ENCODE results near the gene LELP1.

LELP1 gene

DNA sequence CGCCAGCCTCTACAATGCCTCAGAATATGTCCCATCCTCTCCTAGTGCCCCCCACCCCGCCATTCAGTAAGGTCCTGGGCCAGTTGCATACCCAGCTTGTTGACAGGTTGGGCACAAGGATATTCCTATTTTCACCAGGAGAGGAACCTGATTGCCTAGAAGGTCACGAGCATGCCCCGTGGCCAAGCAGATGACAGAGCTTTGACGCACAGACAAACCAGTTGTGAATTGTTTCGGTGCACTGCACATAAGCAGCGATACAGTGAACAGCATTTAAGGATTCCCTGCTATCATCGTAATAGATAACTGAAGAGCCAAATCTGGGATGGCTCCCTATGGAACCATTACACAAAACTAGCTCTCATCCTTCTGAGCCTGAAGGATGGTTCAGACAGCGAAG is 3.4 kb downstream of the LELP1 start:
- H4K91ac ChIP-seq (ENCODE audit: low read length): no peak overlapping the region
- no peak overlapping the region for H3K9ac ChIP-seq (ENCODE audit: low read length)
- no peak overlapping the region for H3K27ac ChIP-seq (ENCODE audit: low read length, poor library complexity, severe bottlenecking)
- H2AFZ ChIP-seq (ENCODE audit: low read depth, low read length): no peak overlapping the region
- H3K18ac ChIP-seq (ENCODE audit: low read depth in 1 of 2, low read length in 2 of 2): no peak overlapping the region
- H3K79me1 ChIP-seq (replicated peaks; ENCODE audit: low read length, poor library complexity, severe bottlenecking): no peaks in the 10 kb centered on the region
- H3K14ac ChIP-seq (ENCODE audit: low read length in 2 of 2): no peak overlapping the region
- no peaks in the 10 kb centered on the region for H3K4me1 ChIP-seq (ENCODE audit: control insufficient read depth, insufficient read depth, low read depth, low read length)
- H3K4ac ChIP-seq (ENCODE audit: low read depth in 1 of 2, low read length in 2 of 2): no peak overlapping the region
- 67% methylated on average over 9 of the region's 9 CpGs for WGBS
- no peak overlapping the region for H3K4me2 ChIP-seq (ENCODE audit: low read length, poor library complexity, severe bottlenecking)
- H2BK12ac ChIP-seq (ENCODE audit: low read length in 2 of 2): no peak overlapping the region
- H4K8ac ChIP-seq (ENCODE audit: low read length): no peak overlapping the region
- H2BK5ac ChIP-seq (ENCODE audit: low read depth, low read length, poor library complexity, severe bottlenecking): no peak overlapping the region
- H3K36me3 ChIP-seq (ENCODE audit: control insufficient read depth in 1 of 2, insufficient read depth in 2 of 2, low read depth in 1 of 2, low read length in 2 of 2): no peaks in the 10 kb centered on the region
- H2AK5ac ChIP-seq (ENCODE audit: low read length, severe bottlenecking): no peak overlapping the region
- no peak overlapping the region for H2BK120ac ChIP-seq (ENCODE audit: low read depth, low read length)
- no peak overlapping the region for H3K23ac ChIP-seq (ENCODE audit: low read length in 2 of 2)
- DNase-seq: no peak
- H3K9me3 ChIP-seq (ENCODE audit: control insufficient read depth, low read length): no peaks in the 10 kb centered on the region
- no peak overlapping the region for H2BK15ac ChIP-seq (ENCODE audit: low read depth, poor library complexity, severe bottlenecking)
- no peak overlapping the region for H3K4me3 ChIP-seq (ENCODE audit: insufficient read depth in 1 of 2, low read depth in 1 of 2, low read length in 2 of 2)
- H3K27me3 ChIP-seq (ENCODE audit: control insufficient read depth in 1 of 2, insufficient read depth in 1 of 2, low read length in 2 of 2): peaks cover 0 to 35% of the 10 kb centered on the region in 2 experiments

DNA sequence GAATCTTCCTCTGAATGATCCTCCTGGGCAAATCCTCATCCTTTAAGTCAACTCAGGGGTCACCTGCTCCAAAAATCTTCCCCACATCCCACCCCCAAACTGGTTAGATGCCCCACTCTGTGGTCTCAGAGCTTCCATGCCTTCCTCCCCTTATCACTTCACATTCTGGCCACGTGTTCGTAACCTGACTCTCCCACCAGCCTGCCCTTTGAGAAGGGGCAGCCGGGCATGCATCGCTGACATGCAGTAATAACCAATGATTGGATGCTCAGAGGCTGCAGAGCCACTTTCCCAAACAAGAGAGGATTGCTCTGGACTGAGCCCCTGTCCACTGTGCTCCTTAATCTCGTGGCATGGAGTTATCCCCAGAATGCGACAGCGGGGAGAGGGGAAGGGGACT is 7.0 kb downstream of the LELP1 start:
- H2AK5ac ChIP-seq (ENCODE audit: low read length, severe bottlenecking): no peak overlapping the region
- H3K4ac ChIP-seq (ENCODE audit: low read depth in 1 of 2, low read length in 2 of 2): no peak overlapping the region
- DNase-seq: no peak
- H2BK120ac ChIP-seq (ENCODE audit: low read depth, low read length): no peak overlapping the region
- no peak overlapping the region for H2BK5ac ChIP-seq (ENCODE audit: low read depth, low read length, poor library complexity, severe bottlenecking)
- no peak overlapping the region for H4K91ac ChIP-seq (ENCODE audit: low read length)
- no peaks in the 10 kb centered on the region for H3K9me3 ChIP-seq (ENCODE audit: control insufficient read depth, low read length)
- H3K14ac ChIP-seq (ENCODE audit: low read length in 2 of 2): no peak overlapping the region
- H3K18ac ChIP-seq (ENCODE audit: low read depth in 1 of 2, low read length in 2 of 2): no peak overlapping the region
- H3K4me2 ChIP-seq (ENCODE audit: low read length, poor library complexity, severe bottlenecking): no peak overlapping the region
- H3K23ac ChIP-seq (ENCODE audit: low read length in 2 of 2): no peak overlapping the region
- no peak overlapping the region for H2AFZ ChIP-seq (ENCODE audit: low read depth, low read length)
- no peak overlapping the region for H3K4me3 ChIP-seq (ENCODE audit: insufficient read depth in 1 of 2, low read depth in 1 of 2, low read length in 2 of 2)
- H2BK15ac ChIP-seq (ENCODE audit: low read depth, poor library complexity, severe bottlenecking): no peak overlapping the region
- 60% methylated on average over 7 of the region's 7 CpGs for WGBS
- H4K8ac ChIP-seq (ENCODE audit: low read length): peak overlapping the region; percentile 41
- H3K36me3 ChIP-seq (ENCODE audit: control insufficient read depth in 1 of 2, insufficient read depth in 2 of 2, low read depth in 1 of 2, low read length in 2 of 2): no peaks in the 10 kb centered on the region
- no peak overlapping the region for H3K27ac ChIP-seq (ENCODE audit: low read length, poor library complexity, severe bottlenecking)
- peaks cover 0 to 27% of the 10 kb centered on the region in 2 experiments for H3K27me3 ChIP-seq (ENCODE audit: control insufficient read depth in 1 of 2, insufficient read depth in 1 of 2, low read length in 2 of 2)
- H3K9ac ChIP-seq (ENCODE audit: low read length): no peak overlapping the region
- H2BK12ac ChIP-seq (ENCODE audit: low read length in 2 of 2): no peak overlapping the region
- no peaks in the 10 kb centered on the region for H3K4me1 ChIP-seq (ENCODE audit: control insufficient read depth, insufficient read depth, low read depth, low read length)
- H3K79me1 ChIP-seq (replicated peaks; ENCODE audit: low read length, poor library complexity, severe bottlenecking): no peaks in the 10 kb centered on the region

DNA sequence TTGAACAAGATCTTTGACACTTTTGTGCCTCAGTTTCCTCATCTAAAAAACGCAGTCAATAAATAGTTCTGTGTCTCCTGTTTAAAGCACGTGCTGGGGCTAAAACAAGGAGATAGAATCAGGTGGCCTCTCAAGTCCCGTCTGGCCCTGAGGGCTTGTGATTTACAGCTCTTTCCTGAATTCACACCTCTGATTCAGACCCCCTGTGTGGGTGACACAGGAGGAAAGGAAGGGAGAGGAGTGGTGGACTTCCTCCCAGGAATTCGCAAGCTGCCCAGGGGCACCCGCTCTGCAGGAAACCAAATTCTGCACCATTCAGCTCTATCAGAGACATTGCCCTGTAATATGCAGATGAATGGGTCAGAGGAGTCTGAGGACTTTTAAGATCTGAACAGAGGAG is 9.0 kb downstream of the LELP1 start:
- Histone ChIP-seq H2BK5ac (ENCODE audit: low read depth, low read length, poor library complexity, severe bottlenecking) (no peak overlapping the region), H3K9me3 (ENCODE audit: control insufficient read depth, low read length) (no peaks in the 10 kb centered on the region), H3K14ac (ENCODE audit: low read length in 2 of 2) (no peak overlapping the region), H3K27me3 (ENCODE audit: control insufficient read depth in 1 of 2, insufficient read depth in 1 of 2, low read length in 2 of 2) (peaks cover 0 to 18% of the 10 kb centered on the region in 2 experiments), H3K4me2 (ENCODE audit: low read length, poor library complexity, severe bottlenecking) (no peak overlapping the region), H4K8ac (ENCODE audit: low read length) (no peak overlapping the region), H2BK12ac (ENCODE audit: low read length in 2 of 2) (no peak overlapping the region), H3K18ac (ENCODE audit: low read depth in 1 of 2, low read length in 2 of 2) (no peak overlapping the region), H3K9ac (ENCODE audit: low read length) (no peak overlapping the region), H4K91ac (ENCODE audit: low read length) (no peak overlapping the region), H3K4me1 (ENCODE audit: control insufficient read depth, insufficient read depth, low read depth, low read length) (no peaks in the 10 kb centered on the region), H3K4me3 (ENCODE audit: insufficient read depth in 1 of 2, low read depth in 1 of 2, low read length in 2 of 2) (no peak overlapping the region), H3K27ac (ENCODE audit: low read length, poor library complexity, severe bottlenecking) (no peak overlapping the region), H3K23ac (ENCODE audit: low read length in 2 of 2) (no peak overlapping the region), H3K79me1 (replicated peaks; ENCODE audit: low read length, poor library complexity, severe bottlenecking) (no peaks in the 10 kb centered on the region), H3K4ac (ENCODE audit: low read depth in 1 of 2, low read length in 2 of 2) (no peak overlapping the region), H2BK15ac (ENCODE audit: low read depth, poor library complexity, severe bottlenecking) (no peak overlapping the region), H2BK120ac (ENCODE audit: low read depth, low read length) (no peak overlapping the region), H2AFZ (ENCODE audit: low read depth, low read length) (no peak overlapping the region), H2AK5ac (ENCODE audit: low read length, severe bottlenecking) (no peak overlapping the region), H3K36me3 (ENCODE audit: control insufficient read depth in 1 of 2, insufficient read depth in 2 of 2, low read depth in 1 of 2, low read length in 2 of 2) (no peaks in the 10 kb centered on the region)
- 30% methylated on average over 2 of the region's 5 CpGs for WGBS
- DNase-seq: no peak

DNA sequence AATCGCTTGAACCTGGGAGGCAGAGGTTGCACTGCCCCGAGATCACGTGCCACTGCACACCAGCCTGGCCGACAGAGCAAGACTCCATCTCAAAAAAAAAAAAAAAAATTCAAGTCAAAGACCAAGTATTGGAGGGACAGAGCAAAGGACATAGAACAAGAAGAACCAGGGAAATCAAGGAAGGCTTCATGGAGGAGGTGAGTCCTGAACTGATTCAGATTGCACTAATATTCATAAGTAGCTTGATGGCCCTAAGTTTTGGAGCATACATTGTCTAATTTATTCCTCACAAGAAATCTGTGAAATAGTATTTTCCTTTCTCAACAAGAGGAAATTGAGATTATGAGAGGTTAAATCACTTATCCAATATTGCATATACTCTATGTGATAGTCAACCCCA is 10.3 kb downstream of the LELP1 start:
- WGBS: 88% methylated on average over 2 of the region's 4 CpGs

More for the DNA sequence above, 10.3 kb downstream of the LELP1 start:
- H3K9me3 ChIP-seq (ENCODE audit: control insufficient read depth, low read length): no peaks in the 10 kb centered on the region
- no peak overlapping the region for H3K23ac ChIP-seq (ENCODE audit: low read length in 2 of 2)
- peaks cover 0 to 18% of the 10 kb centered on the region in 2 experiments for H3K27me3 ChIP-seq (ENCODE audit: control insufficient read depth in 1 of 2, insufficient read depth in 1 of 2, low read length in 2 of 2)
- H3K4me1 ChIP-seq (ENCODE audit: control insufficient read depth, insufficient read depth, low read depth, low read length): no peaks in the 10 kb centered on the region
- no peak for DNase-seq
- no peak overlapping the region for H2BK12ac ChIP-seq (ENCODE audit: low read length in 2 of 2)
- H3K4me3 ChIP-seq (ENCODE audit: insufficient read depth in 1 of 2, low read depth in 1 of 2, low read length in 2 of 2): no peak overlapping the region
- no peak overlapping the region for H3K9ac ChIP-seq (ENCODE audit: low read length)
- no peak overlapping the region for H4K91ac ChIP-seq (ENCODE audit: low read length)
- H3K4ac ChIP-seq (ENCODE audit: low read depth in 1 of 2, low read length in 2 of 2): no peak overlapping the region
- no peak overlapping the region for H3K4me2 ChIP-seq (ENCODE audit: low read length, poor library complexity, severe bottlenecking)
- H3K27ac ChIP-seq (ENCODE audit: low read length, poor library complexity, severe bottlenecking): no peak overlapping the region
- H3K79me1 ChIP-seq (replicated peaks; ENCODE audit: low read length, poor library complexity, severe bottlenecking): no peaks in the 10 kb centered on the region
- no peak overlapping the region for H3K18ac ChIP-seq (ENCODE audit: low read depth in 1 of 2, low read length in 2 of 2)
- no peak overlapping the region for H2BK120ac ChIP-seq (ENCODE audit: low read depth, low read length)
- no peak overlapping the region for H2BK15ac ChIP-seq (ENCODE audit: low read depth, poor library complexity, severe bottlenecking)
- H3K36me3 ChIP-seq (ENCODE audit: control insufficient read depth in 1 of 2, insufficient read depth in 2 of 2, low read depth in 1 of 2, low read length in 2 of 2): no peaks in the 10 kb centered on the region
- H2AK5ac ChIP-seq (ENCODE audit: low read length, severe bottlenecking): no peak overlapping the region
- H3K14ac ChIP-seq (ENCODE audit: low read length in 2 of 2): no peak overlapping the region
- no peak overlapping the region for H2AFZ ChIP-seq (ENCODE audit: low read depth, low read length)
- H4K8ac ChIP-seq (ENCODE audit: low read length): no peak overlapping the region
- no peak overlapping the region for H2BK5ac ChIP-seq (ENCODE audit: low read depth, low read length, poor library complexity, severe bottlenecking)

Data from mesenchymal stem cell (in vitro differentiated cells and primary cell).